GM21381 (cell line): Measurements from ENCODE around the gene PTPN1.

Experiments
- ATAC-seq: cut with Tn5 transposase; IDR thresholded peaks from one replicate; pipeline ENCODE4 v1.9.1; 2021; ENCODE audit warnings: mild to moderate bottlenecking, moderate library complexity; ENCODE audit not compliant: unreplicated experiment

PTPN1 gene

DNA sequence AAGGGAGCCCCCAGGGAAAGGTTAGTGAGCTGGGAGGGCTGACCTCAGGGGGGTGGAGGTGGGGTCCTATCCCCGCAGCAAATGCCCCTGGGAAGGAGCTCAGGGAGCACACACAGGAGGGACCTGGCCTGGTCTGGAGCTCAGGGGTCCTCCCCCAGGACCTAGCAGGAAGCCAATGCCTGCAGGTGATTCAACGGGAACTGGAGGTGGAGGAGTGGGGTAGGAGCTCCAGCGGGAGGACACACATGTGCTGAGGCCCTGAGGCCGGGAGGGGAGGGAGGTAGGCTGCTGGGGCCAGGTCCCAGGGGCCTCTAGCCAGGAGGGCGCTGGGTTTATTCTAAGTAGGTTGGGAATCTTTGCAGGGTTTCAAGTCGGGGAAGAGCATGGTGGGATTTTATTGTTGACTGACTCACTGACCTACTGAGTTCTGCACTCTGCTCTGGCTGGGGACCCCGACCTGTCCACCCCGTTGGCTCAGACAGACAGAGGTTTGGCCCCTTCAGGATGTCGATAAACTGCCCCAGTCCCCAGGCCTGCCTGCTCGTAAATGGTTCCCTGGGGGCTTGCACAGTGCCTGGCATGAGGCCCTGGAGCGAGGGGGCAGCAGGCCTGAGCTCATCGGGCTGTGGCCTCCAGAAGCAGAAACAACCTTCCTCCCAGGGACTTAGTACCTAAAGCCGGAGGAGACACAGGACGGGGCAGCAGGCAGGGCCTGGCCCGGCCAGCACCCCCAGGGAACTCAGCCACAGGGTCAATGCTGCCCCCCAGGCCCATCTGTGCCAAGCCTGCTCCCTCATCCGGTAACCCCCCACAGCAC, 118.9 kb downstream of the PTPN1 start:
- no peak for ATAC-seq

DNA sequence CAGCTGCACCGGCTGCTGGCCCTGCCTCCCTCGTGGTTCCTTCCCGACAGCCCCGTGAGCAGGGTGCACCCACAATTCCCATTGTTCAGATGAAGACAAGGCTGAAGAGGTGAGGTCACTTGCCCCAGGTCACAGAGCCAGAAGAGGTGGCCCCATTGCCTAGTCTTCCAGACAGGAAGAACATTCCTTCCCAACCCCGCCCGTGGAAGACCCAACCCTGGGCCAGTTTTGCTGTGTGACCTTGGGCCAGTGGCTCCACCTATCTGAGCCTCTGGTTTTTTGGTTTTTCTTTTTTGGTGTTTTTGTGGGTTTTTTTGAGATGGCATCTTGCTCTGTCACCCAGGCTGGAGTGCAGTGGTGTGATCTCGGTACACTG, 119.5 kb downstream of the PTPN1 start:
- no peak for ATAC-seq

DNA sequence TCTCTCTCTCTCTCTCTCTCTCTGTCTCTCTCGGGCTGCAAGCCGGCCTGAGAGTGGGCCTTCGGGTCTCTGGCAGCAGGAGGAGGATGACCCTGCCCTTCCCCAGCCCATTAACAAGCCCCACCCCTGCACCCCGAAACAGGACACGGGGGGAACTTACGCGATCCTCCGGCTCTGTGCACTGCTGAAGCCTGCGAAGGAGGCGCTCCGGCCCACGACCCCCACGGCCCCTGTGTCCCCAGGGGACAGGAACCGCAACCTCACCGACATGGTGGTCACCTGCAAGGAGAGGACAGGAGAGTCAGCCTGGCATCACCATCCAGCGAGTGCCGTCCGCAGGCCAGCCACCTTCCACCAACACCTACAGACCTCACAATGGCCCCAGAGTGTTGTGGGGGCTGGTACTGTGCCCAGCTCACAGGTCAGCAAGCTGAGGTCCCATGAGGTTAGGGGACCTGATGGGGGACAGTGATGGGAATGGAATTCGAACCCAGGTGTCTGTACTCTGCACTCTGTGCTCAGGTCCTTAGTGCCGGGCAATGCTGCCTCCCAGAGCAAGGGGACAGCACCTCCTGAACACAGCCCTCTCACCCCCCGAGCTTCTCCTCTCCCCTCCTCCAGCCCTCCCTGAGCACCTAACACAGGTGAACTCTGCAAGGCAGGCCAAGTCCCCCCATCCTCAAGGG, 120.5 kb downstream of the PTPN1 start:
- no peak for ATAC-seq

DNA sequence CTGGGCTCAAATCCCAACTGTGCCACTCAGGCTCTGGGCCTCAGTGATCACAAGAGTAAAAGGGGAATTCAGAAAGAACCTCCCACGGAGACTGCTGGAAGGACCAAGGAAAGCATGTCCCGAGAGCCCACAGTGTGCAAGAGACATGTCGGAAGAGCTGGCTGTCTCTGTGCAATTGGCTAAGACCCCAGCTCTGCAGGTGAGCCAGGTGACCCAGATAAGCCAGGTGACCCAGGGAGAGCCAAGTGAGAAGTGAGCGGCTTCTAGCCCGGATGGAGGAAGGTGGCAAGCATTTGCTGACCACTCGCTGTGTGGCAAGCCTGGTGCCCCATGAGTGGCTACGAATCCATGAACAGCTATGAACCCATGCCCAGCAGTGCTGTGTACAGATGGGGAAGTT, 122.1 kb downstream of the PTPN1 start:
- ATAC-seq: no peak

DNA sequence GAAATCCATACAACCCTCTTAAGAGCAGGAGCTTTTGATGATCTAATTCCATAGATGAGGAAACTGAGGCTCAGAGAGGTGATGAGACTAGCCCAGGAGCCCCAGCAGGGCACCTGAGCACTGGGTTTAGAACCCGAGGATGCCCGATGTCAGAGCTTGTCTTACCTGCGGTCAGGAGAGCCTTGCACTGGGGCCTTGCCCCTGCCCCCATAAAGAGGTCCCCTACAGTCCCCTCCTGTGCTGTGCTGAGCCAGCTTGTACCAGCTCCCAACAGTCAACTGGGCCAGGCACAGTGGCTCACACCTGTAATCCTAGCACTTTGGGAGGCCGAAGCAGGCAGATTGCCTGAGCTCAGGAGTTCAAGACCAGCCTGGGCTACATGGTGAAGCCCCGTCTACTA, 122.5 kb downstream of the PTPN1 start:
- ATAC-seq: no peak

DNA sequence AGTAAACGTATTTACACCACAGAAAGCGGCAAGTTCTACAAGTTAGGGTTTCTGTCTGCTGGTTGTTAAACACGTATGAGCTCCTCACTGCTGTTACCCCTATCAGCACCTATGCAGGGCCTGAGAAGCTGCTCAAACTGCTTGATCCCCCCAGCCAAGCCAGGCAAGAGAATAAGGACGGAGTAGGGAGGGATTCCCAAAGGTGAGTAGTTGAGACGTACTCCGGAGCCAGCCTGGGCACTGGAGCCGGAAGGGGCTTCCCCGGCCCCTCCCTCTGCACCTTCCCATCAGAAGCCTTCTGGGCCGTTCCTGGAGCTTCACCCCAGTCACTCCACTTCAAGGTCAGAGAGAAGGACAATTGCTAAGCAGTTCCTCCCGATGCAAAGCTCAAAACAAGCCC, 123.2 kb downstream of the PTPN1 start:
- ATAC-seq: no peak

DNA sequence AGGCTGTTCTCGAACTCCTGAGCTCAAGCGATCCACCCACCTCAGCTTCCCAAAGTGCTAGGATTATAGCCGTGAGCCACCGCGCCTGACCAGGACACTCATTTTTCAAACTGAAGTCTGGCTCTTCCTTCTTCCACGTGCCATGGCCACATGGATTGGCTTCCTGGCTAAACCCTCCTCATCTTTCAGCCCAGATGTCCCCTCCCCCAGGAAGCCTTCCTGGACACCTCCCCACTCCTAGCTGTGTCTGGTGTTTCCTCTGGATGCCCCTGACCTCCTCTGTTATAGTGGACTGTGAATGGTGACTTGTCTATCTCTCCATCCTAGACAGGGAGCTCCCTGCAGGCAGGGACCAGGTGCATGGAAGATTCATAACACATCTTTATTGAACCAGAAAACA, 124.0 kb downstream of the PTPN1 start:
- ATAC-seq: no peak
